H1 (cell line): Measurements from ENCODE around the gene KLRD1. TPM values are rescaled to one million over a fixed set of nuclear protein-coding genes. Genes with fewer than 3 reads are reported as not detected.
A peak's percentile ranks its signal among the peaks of the same experiment; 100 is the strongest.
"Not testable (repeated sequence)": the region's sequence is repeated elsewhere in the genome, so short reads cannot be mapped to it uniquely, and the experiment has no call there.

ENCODE experiments used
- CTCF ChIA-PET: fragments of 300-600 bp; sonication (Branson Sonifier 250); formaldehyde crosslinking; loops from one replicate; lab custom pipeline; 2021; ENCODE audit not compliant: partially characterized antibody; lab: Charles Lee
- POLR2A ChIA-PET: fragments of 300-600 bp; sonication (Branson Sonifier 250); formaldehyde crosslinking; loops from one replicate; lab custom pipeline; 2021; ENCODE audit warnings: inconsistent platforms; ENCODE audit not compliant: partially characterized antibody; lab: Charles Lee
- DNase-seq, 2 experiments: peaks; one replicate each; pipeline versions ENCODE4 v3.0.0 to v3.0.0-alpha.2; 2010 to 2022; ENCODE audit warnings: low spot score in 2 of 2, low read depth in 1 of 2, mixed read lengths in 1 of 2
- FAIRE-seq: peaks from 2 replicates; lab custom pipeline; 2011; peaks lifted over from hg19 to GRCh38; lab: Jason Lieb, UNC
- H2AFZ ChIP-seq: 2 replicates; pipeline ENCODE4 v1.8.1; 2012; ENCODE audit warnings: low read length, inconsistent platforms
- H2AK5ac ChIP-seq: 2 replicates; pipeline ENCODE4 v1.6.1; 2013; ENCODE audit warnings: low read depth, low read length
- H2BK120ac ChIP-seq: replicated peaks from 2 replicates; pipeline ENCODE3; 2013; ENCODE audit warnings: low read depth, low read length, inconsistent platforms
- H2BK12ac ChIP-seq: 2 replicates; pipeline ENCODE4 v1.6.1; 2013; ENCODE audit warnings: low read depth, low read length
- H2BK15ac ChIP-seq: 2 replicates; pipeline ENCODE4 v1.6.1; 2013; ENCODE audit warnings: low read length
- H2BK20ac ChIP-seq: 2 replicates; pipeline ENCODE4 v1.6.1; 2013; ENCODE audit warnings: low read length
- H2BK5ac ChIP-seq: 2 replicates; pipeline ENCODE4 v1.6.1; 2013; ENCODE audit warnings: low read depth, low read length
- H3K14ac ChIP-seq: 2 replicates; pipeline ENCODE4 v1.6.1; 2013; ENCODE audit warnings: inconsistent platforms; ENCODE audit not compliant: insufficient read length
- H3K18ac ChIP-seq: 2 replicates; pipeline ENCODE4 v1.6.1; 2013; ENCODE audit warnings: low read length; ENCODE audit errors: extremely low read depth
- H3K23ac ChIP-seq: 2 replicates; pipeline ENCODE4 v1.6.1; 2013; ENCODE audit warnings: inconsistent platforms; ENCODE audit not compliant: insufficient read length
- H3K23me2 ChIP-seq: 2 replicates; pipeline ENCODE4 v1.6.1; 2013; ENCODE audit warnings: low read depth, low read length
- H3K27ac ChIP-seq: 2 replicates; pipeline ENCODE4 v1.6.1; 2011; ENCODE audit warnings: low read depth, low read length, inconsistent platforms
- H3K27me3 ChIP-seq, 4 experiments: replicated peaks in 1 of 4; 1 replicate in 1 of 4; 2 replicates in 3 of 4; pipeline versions ENCODE4 v1.6.1 to v1.8.1; 2011 to 2013; ENCODE audit warnings: low read length in 3 of 4, mild to moderate bottlenecking in 3 of 4, inconsistent platforms in 2 of 4, mixed read lengths in 2 of 4, moderate library complexity in 1 of 4; ENCODE audit not compliant: control insufficient read depth in 3 of 4, insufficient read depth in 3 of 4; ENCODE audit errors: extremely low read depth in 1 of 4
- H3K36me3 ChIP-seq, 4 experiments: 2 replicates each; pipeline versions ENCODE4 v1.6.1 to v1.8.1; 2011 to 2013; ENCODE audit warnings: mild to moderate bottlenecking in 4 of 4, low read length in 3 of 4, moderate library complexity in 2 of 4, control low read depth in 1 of 4, inconsistent platforms in 1 of 4; ENCODE audit not compliant: insufficient read depth in 4 of 4, control insufficient read depth in 2 of 4
- H3K4ac ChIP-seq: replicated peaks from 2 replicates; pipeline ENCODE3; 2013; ENCODE audit warnings: low read length, low read depth, mixed read lengths, inconsistent platforms; ENCODE audit not compliant: insufficient read length
- H3K4me1 ChIP-seq, 4 experiments: replicated peaks in 1 of 4; 1 replicate in 1 of 4; 2 replicates in 3 of 4; pipeline versions ENCODE4 v1.6.1 to v1.8.1; 2011 to 2013; ENCODE audit warnings: low read length in 3 of 4, inconsistent platforms in 2 of 4, mixed read lengths in 1 of 4; ENCODE audit not compliant: insufficient read depth in 4 of 4, control insufficient read depth in 3 of 4
- H3K4me2 ChIP-seq, 2 experiments: 2 replicates each; pipeline versions ENCODE4 v1.6.1 to v1.8.1; 2011 to 2013; ENCODE audit warnings: low read depth in 2 of 2, low read length in 2 of 2, control low read depth in 1 of 2, inconsistent platforms in 1 of 2, mild to moderate bottlenecking in 1 of 2; ENCODE audit not compliant: insufficient read depth in 1 of 2
- H3K4me3 ChIP-seq, 4 experiments: fragments of 200-600, 300-600 bp in 1 of 4; sonication (generic), shearing (Covaris generic), sonication (Bioruptor Twin) in 1 of 4; 2 replicates each; pipeline versions ENCODE4 v1.5.1 to v1.8.1; 2011 to 2016; ENCODE audit warnings: low read length in 4 of 4, low read depth in 3 of 4, control low read depth in 2 of 4, inconsistent platforms in 2 of 4, mild to moderate bottlenecking in 2 of 4, mixed read lengths in 1 of 4, moderate library complexity in 1 of 4; ENCODE audit not compliant: insufficient read depth in 2 of 4; ENCODE audit errors: extremely low read depth in 1 of 4
- H3K56ac ChIP-seq: replicated peaks from 2 replicates; pipeline ENCODE3; 2013; ENCODE audit warnings: low read depth, mild to moderate bottlenecking, mixed read lengths, low read length, inconsistent platforms; ENCODE audit not compliant: insufficient read length
- H3K79me1 ChIP-seq: 2 replicates; pipeline ENCODE4 v1.6.1; 2013; ENCODE audit warnings: low read depth, low read length, control low read depth
- H3K79me2 ChIP-seq, 2 experiments: 2 replicates each; pipeline versions ENCODE4 v1.6.1 to v1.8.1; 2012 to 2013; ENCODE audit warnings: low read length in 2 of 2, mild to moderate bottlenecking in 2 of 2, inconsistent platforms in 1 of 2; ENCODE audit not compliant: insufficient read depth in 2 of 2, control insufficient read depth in 1 of 2
- H3K9ac ChIP-seq, 4 experiments: replicated peaks in 1 of 4; 1 replicate in 1 of 4; 2 replicates in 3 of 4; pipeline versions ENCODE4 v1.6.1 to v1.8.1; 2011 to 2013; ENCODE audit warnings: low read depth in 3 of 4, low read length in 3 of 4, control low read depth in 2 of 4, mild to moderate bottlenecking in 2 of 4, moderate library complexity in 2 of 4, inconsistent platforms in 1 of 4; ENCODE audit errors: extremely low read depth in 1 of 4
- H3K9me3 ChIP-seq, 2 experiments: 2 replicates each; pipeline versions ENCODE4 v1.6.1 to v1.8.1; 2012 to 2013; ENCODE audit warnings: mild to moderate bottlenecking in 2 of 2, moderate library complexity in 2 of 2, control low read depth in 1 of 2, inconsistent platforms in 1 of 2, low read depth in 1 of 2, low read length in 1 of 2, mixed read lengths in 1 of 2; ENCODE audit not compliant: insufficient read depth in 2 of 2
- H4K20me1 ChIP-seq, 2 experiments: replicated peaks in 1 of 2; 2 replicates each; pipeline versions ENCODE3 to v1.8.1; 2011 to 2013; ENCODE audit warnings: inconsistent platforms in 2 of 2, low read length in 2 of 2, mild to moderate bottlenecking in 1 of 2; ENCODE audit not compliant: insufficient read depth in 2 of 2, control insufficient read depth in 1 of 2
- H4K5ac ChIP-seq: 2 replicates; pipeline ENCODE4 v1.6.1; 2013; ENCODE audit warnings: low read length, low read depth, mixed read lengths, inconsistent platforms; ENCODE audit not compliant: insufficient read length
- H4K8ac ChIP-seq: 2 replicates; pipeline ENCODE4 v1.8.0; 2013; ENCODE audit warnings: mild to moderate bottlenecking, moderate library complexity, low read length, inconsistent platforms; ENCODE audit not compliant: insufficient read depth; ENCODE audit errors: extremely low read depth
- H4K91ac ChIP-seq: replicated peaks from 2 replicates; pipeline ENCODE3; 2013; ENCODE audit warnings: low read length, mixed read lengths, inconsistent platforms; ENCODE audit not compliant: insufficient read length
- CREB1 ChIP-seq: IDR thresholded peaks from 2 replicates; pipeline ENCODE4 v1.6.1; 2012; ENCODE audit warnings: inconsistent platforms
- JUN ChIP-seq: IDR thresholded peaks from 2 replicates; pipeline ENCODE4 v1.6.1; 2011; ENCODE audit warnings: low read depth, mild to moderate bottlenecking, improper control_type of control experiment, low read length
- RAD21 ChIP-seq, 2 experiments: IDR thresholded peaks in 1 of 2; conservative IDR thresholded peaks in 1 of 2; 2 replicates each; pipeline ENCODE4 v1.6.1; 2011; ENCODE audit warnings: low read depth in 2 of 2, low read length in 2 of 2, improper control_type of control experiment in 1 of 2, inconsistent platforms in 1 of 2, mild to moderate bottlenecking in 1 of 2, moderate library complexity in 1 of 2
- WGBS, 2 experiments: shearing (Covaris generic) in 1 of 2; methylation state at CpG; one replicate each; pipeline versions ENCODE4 v1.1.6 to v1.1.7; 2013 to 2015; ENCODE audit warnings: low lambda C conversion rate in 2 of 2, mixed read lengths in 2 of 2, inconsistent platforms in 1 of 2, low coverage in 1 of 2, missing lambda C conversion rate in 1 of 2; ENCODE audit not compliant: insufficient replicate concordance in 2 of 2, insufficient coverage in 1 of 2, insufficient read length in 1 of 2; ENCODE audit errors: extremely low coverage in 1 of 2, missing lambda C conversion rate in 1 of 2; 5-methylcytosine and 5-hydroxymethylcytosine counted together
- polyA plus RNA-seq, 7 experiments: library from polyadenylated mRNA; depleted of rRNA in 3 of 7; stranded (reverse) in 5 of 7; unstranded in 2 of 7; fragments of >200 nt in 5 of 7; fragments of 200-250 nt in 2 of 7; gene quantifications; 1 replicate in 5 of 7; 2 replicates in 1 of 7; 4 replicates in 1 of 7; pipeline versions ENCODE4 v1.2.1 to v1.2.3, GENCODE V29; 2011 to 2013; ENCODE audit warnings: missing spikeins in 2 of 7, mixed read lengths in 2 of 7
- total RNA-seq: library from RNA; stranded (reverse); fragmentation: NEBNext Ultra II Directional; extraction: Animal tissue kit (Norgen Biotek cat#: 25700); gene quantifications from 2 replicates; pipeline ENCODE4 v1.2.1, GENCODE V29; 2021

Gene KLRD1
- total and polyA plus RNA-seq, 2 of the 8 experiments (the other 6 are each of a cell fraction or from before 2014, with no cell fraction given): under 0.01 to 0.06 TPM

DNA sequence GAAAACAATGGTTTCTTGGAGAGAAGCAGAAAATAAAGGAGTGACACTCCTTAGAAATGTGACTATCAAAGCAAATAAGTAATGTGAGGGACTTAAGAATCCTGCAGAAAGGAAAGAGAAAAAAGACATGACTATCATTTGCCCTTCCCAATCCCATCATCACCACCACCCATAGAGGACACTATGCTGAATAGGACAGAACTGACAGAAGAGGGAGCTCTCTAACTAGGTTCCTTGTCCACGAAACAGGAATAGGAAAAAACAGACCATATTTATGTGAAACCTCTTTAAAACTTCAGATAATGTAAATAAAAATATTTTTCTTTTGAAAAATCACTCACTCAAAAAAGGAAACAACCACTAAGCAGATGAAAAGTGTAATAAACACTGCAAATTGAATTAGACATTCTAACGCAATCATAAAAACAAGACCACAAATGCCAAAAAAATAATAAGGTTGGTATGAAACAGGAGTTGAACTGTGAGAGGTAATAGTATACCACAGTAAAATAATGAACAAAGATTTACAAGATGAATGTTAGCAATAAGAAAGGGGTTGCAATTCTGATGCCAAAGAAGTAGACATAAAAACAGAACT is 24.1 kb downstream of the KLRD1 start (continued):
- no peak for TF ChIP-seq JUN
- peak; percentile 90 to 91 for TF ChIP-seq RAD21 (IDR thresholded peaks at IDR 0.05 in 1 of 2, conservative IDR thresholded peaks at IDR 0.05 in 1 of 2; ENCODE audit: low read depth in 2 of 2, low read length in 2 of 2)
- TF ChIP-seq CREB1: no peak

DNA sequence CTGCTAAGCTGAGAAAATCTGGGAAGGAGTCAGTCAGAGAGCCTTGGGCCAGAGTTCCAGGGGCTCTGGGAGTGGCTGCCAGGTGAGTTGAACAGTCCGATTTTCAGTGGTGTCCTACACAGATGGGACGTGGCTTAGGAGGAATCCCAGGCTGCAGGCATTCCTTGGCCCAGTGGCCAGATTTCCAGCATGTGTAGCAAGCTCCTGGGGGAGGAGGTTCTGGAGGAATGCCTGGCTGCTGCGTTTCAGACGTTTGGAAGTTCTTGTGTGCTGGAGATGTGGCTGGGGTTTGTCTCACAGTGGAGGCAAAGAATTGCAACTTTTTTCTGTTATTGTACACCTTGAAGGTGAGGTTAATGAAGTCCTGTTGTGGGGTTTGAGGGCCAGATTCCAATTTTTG is 28.5 kb downstream of the KLRD1 start:
- POLR2A ChIA-PET, H3K27ac ChIP-seq, FAIRE-seq: not testable (repeated sequence)

More for the DNA sequence above, 28.5 kb downstream of the KLRD1 start:
- DNase-seq, H3K4me1 ChIP-seq, H3K9ac ChIP-seq, H4K5ac ChIP-seq, H3K4me3 ChIP-seq, H3K23ac ChIP-seq, H3K4ac ChIP-seq, H2AFZ ChIP-seq, H2BK120ac ChIP-seq, H4K91ac ChIP-seq, H2BK5ac ChIP-seq, H3K4me2 ChIP-seq, H3K23me2 ChIP-seq, H3K36me3 ChIP-seq, H4K20me1 ChIP-seq, H2BK15ac ChIP-seq, H3K27me3 ChIP-seq, H2BK12ac ChIP-seq, H2AK5ac ChIP-seq, H3K79me1 ChIP-seq, H3K9me3 ChIP-seq, H3K56ac ChIP-seq, H2BK20ac ChIP-seq, H3K18ac ChIP-seq, H3K79me2 ChIP-seq, H4K8ac ChIP-seq, CTCF ChIA-PET, H3K14ac ChIP-seq: not testable (repeated sequence)
- WGBS, 2 experiments: 93% methylated on average over 4 of the region's 4 CpGs; no CpG with 5 or more reads in 1 of the 2 experiments
